Measurements from ENCODE around the gene COPG1. TPM values are rescaled to one million over a fixed set of nuclear protein-coding genes. Genes with fewer than 3 reads are reported as not detected.
A peak's percentile ranks its signal among the peaks of the same experiment; 100 is the strongest.

Gene COPG1
- total and polyA plus RNA-seq, 12 donors: 63.7 to 154 (median 96.1) TPM

- no peaks in the 10 kb centered on the region for H3K27me3 ChIP-seq
- H3K27ac ChIP-seq: no peak overlapping the region
- H3K36me3 ChIP-seq: peaks cover 0 to 5% (median 0%) of the 10 kb centered on the region in 9 donors
- ATAC-seq: no peak
- no peak overlapping the region for H3K4me3 ChIP-seq
- TF ChIP-seq, protein P1, sequence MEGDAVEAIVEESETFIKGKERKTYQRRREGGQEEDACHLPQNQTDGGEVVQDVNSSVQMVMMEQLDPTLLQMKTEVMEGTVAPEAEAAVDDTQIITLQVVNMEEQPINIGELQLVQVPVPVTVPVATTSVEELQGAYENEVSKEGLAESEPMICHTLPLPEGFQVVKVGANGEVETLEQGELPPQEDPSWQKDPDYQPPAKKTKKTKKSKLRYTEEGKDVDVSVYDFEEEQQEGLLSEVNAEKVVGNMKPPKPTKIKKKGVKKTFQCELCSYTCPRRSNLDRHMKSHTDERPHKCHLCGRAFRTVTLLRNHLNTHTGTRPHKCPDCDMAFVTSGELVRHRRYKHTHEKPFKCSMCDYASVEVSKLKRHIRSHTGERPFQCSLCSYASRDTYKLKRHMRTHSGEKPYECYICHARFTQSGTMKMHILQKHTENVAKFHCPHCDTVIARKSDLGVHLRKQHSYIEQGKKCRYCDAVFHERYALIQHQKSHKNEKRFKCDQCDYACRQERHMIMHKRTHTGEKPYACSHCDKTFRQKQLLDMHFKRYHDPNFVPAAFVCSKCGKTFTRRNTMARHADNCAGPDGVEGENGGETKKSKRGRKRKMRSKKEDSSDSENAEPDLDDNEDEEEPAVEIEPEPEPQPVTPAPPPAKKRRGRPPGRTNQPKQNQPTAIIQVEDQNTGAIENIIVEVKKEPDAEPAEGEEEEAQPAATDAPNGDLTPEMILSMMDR (IDR thresholded peaks at IDR 0.05): no peak
- WGBS, 2 donors: 86 to 88% methylated on average over 7 of the region's 7 CpGs
- H3K4me1 ChIP-seq: peaks cover 8 to 34% (median 21%) of the 10 kb centered on the region in 9 donors
- DNase-seq: no peak
- intact Hi-C loops (cut with DNase I): loop anchor here in 2 of 10 donors (5.0 to 10.0 kb wide), 2 partner anchors 33 to 336 kb away; partner anchors contain the start of gene HMCES (in 1 of the 2)
- no peaks in the 10 kb centered on the region for H3K9me3 ChIP-seq
Measured at GRCh38 chr3:129310111-129311011, 61.0 kb downstream of the COPG1 start.

DNA sequence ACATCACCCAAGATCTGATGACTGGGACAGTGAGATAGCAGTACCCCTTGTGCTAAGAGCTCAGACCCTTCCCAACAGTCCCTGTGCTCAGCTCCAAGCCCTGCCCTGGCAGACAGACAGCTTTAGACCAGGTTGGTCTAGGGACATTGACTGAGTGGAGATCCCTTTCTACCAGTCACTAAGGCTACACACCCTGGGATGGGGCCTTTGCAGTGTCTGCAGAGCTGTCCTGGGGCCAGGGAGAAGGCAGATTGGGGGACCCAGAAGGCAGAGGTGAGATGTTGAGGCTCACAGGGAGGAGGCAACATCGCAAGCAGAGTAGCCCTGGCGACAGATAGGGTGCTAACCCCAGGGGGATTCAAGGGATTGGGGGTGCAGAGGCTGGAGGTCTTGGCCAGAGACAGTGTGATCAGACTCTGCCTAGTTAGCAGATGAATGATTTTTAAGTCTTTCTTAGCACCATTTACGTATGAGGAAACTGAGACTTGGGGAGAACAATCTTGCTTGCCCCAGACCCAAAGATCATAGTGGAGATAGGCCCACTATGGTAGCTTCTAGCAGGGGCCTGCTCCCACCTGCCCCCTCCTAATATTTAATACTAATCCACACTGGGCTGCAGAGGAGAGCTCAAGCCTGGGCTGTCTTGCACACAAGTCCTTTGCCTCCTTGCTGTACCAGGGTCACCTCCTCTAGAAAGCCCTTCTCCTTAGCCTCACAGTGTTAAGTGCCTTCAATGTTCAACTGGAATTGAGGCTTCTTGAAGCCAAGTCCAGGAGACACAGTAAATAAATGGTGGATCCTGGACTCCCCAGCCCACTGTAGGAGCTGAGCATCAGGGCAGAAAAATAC, 61.9 kb downstream of the COPG1 start:
- DNase-seq: no peak
- TF ChIP-seq, protein P1 (IDR thresholded peaks at IDR 0.05): no peak
- 91 to 92% methylated on average over 3 of the region's 3 CpGs for WGBS, 2 donors
- no peak for ATAC-seq
- intact Hi-C loops (cut with DNase I): loop anchor here in 2 of 10 donors (5.0 to 10.0 kb wide), 2 partner anchors 34 to 336 kb away; partner anchors contain the start of gene HMCES (in 1 of the 2)
- Histone ChIP-seq H3K27ac (no peak overlapping the region), H3K36me3 (peaks cover 0 to 5% (median 0%) of the 10 kb centered on the region in 9 donors), H3K4me1 (peaks cover 7 to 24% (median 13%) of the 10 kb centered on the region in 9 donors), H3K9me3 (no peaks in the 10 kb centered on the region), H3K27me3 (no peaks in the 10 kb centered on the region), H3K4me3 (no peak overlapping the region)

- ATAC-seq (no peak), DNase-seq (no peak)
- H3K36me3 ChIP-seq: no peaks in the 10 kb centered on the region
- H3K27ac ChIP-seq: peak overlapping the region in 1 of 10 donors; percentile 98
- H3K4me3 ChIP-seq: no peak overlapping the region
- intact Hi-C loops (cut with DNase I): loop anchor here in 3 of 10 donors (2.0 to 10.0 kb wide), 3 partner anchors 33 to 337 kb away; partner anchors contain the start of gene HMCES (in 2 of the 3)
- no peaks in the 10 kb centered on the region for H3K9me3 ChIP-seq
- H3K4me1 ChIP-seq: peaks cover 6 to 28% (median 17%) of the 10 kb centered on the region in 9 donors
- 84 to 93% methylated on average over 2 of the region's 2 CpGs for WGBS, 2 donors
- no peaks in the 10 kb centered on the region for H3K27me3 ChIP-seq
- TF ChIP-seq, protein P1 (IDR thresholded peaks at IDR 0.05): no peak
Measured at GRCh38 chr3:129312021-129312639, 62.7 kb downstream of the COPG1 start.
